Activated effector memory CD4-positive, alpha-beta T cell treated with anti-CD3 and anti-CD28 coated beads, Interleukin-2, amount 50 U/mL, for 16 hours (primary cell): ENCODE data around the gene KIAA1217.
"Not testable (repeated sequence)": the region's sequence is repeated elsewhere in the genome, so short reads cannot be mapped to it uniquely, and the experiment has no call there.

ENCODE experiments used
- DNase-seq: peaks from one replicate; pipeline ENCODE4 v3.0.0-alpha.2; 2020

KIAA1217 gene

DNA sequence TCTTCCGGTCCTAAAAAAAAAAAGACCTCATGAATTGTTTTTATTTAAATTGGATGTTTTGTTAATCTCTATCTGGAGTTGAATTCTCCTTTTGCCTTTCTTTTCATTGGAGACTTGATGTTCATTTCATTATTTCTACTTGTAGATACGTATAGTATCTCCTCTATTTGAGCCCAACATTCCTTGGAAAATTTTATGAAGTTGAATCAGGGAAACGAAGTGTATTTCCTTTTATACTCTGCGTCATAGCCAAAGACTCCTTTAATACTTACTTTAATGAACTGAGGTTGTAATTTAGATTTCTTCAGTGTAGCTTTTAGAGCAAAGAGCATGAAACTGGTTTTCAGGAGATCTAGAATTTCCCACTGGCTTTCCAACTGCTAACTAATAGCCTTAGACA, 132.4 kb downstream of the KIAA1217 start:
- no peak for DNase-seq

DNA sequence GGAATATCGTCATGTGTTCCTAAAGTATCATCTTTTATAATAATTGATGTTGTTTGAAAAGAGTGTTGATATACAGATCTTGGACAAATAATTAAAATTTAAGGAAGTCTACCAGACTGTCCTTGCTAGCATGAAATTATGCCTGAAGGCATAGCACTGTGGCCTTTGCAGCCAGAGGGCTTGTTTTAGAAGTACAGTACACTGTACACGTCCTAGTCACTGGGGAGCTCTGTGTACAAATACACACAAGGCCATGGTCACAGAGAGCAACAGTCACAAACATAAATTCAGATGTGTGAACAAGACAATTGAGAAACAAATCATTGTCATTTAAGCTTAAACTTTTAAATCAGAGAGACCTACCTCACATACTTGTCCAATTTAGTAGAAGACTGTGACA, 133.0 kb downstream of the KIAA1217 start:
- no peak for DNase-seq

DNA sequence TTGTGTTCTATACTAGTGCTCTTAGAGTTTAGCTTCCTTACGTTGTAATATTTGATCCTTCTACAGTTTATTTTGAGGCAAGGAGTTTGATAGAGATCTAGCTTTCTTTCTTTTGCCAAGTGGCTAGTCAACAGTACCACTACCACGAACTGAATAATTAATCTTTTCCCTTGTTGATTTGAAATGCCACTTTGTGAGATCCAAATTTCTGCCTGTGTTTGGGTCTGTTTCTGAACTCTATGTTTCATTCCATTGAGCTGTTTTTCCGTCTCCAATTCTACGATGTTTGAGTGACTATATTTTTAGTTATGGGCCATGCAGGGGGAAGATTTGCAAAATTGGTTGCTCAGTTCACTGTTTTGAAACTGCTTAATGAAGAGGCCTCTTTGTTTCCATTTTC, 134.7 kb downstream of the KIAA1217 start:
- no peak for DNase-seq

DNA sequence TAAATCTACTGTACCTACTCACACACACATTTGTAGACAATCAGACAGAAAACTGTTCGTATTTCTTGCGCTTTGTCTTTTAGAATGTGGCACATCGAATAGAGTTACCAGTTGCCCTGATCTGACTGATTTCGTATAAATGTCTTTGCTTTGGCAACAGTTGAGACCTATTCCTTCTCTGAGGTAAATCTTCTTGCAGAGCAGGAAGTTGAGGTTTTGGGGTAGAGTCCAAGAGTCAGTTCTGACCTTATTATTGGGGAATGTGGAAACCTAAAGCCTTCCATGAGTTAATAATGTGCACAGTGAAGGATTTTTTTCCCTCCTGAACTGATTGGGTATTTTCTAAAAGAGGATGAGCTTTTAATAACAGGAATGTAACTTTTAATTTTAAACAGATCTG, 135.3 kb downstream of the KIAA1217 start:
- DNase-seq, result no peak

DNA sequence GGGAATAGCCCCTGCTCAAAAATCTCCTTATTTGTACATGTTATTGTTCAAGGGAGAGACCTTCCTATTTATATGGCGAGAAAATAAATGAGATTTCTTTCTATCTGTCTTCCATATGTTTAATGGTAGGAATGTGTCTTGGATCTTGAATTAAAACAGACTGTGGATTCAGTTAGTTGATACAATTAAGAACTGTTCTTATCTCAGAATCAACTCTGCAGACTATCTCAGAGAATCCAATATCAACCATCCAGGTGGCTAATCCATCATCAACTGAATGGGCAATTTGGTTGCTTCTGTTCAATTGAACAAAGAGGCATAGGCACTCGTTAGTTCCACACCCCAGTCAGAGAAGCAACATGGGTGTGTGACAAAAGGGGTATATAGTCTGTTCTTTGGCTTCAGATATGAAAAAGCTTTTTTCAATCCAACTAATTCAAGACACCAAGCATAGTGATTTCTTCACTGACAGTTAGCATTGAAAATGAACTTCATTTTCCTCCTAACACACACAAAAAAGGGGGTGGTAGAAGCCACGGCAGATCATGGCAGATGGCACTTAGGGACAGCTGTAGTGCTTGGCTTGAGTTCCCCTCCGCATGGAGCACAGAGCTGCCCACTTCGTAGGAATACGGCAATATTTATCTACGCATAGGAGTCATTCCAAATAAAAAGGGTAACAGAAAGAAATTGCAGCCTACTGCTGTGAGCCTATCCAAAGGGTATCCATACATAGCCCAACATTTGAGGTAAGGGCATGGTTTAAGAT, 135.9 kb downstream of the KIAA1217 start:
- DNase-seq, result no peak

DNA sequence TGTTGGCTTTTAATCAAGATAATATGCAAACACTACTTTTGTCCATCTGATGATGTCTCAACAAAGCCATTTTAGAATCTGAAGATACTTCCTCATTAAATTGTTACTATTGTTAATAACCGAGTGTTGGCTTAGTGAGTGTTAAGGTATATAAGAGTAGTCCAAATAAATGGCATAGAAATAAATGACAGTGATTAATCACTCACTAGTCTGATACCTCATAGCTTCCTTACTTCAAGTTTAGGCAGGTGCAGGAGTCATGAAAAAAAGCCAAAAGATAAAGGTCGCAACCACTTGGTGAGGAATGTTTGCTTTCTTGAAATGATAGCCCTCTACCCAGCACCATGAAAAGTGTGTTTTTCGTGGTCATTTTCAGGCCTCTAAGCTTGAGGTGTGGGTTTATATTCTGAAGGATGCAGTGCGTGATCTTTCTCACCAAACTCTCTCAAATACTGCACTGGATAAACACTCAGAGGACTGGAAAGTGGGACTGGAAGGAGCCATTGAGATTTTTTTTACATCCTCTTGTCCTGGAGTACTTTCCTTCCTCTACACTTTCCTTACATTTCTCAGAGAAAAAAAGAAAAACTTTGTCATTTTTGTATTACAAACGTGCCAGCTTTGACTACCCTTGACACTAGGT, 138.1 kb downstream of the KIAA1217 start:
- DNase-seq, result no peak

DNA sequence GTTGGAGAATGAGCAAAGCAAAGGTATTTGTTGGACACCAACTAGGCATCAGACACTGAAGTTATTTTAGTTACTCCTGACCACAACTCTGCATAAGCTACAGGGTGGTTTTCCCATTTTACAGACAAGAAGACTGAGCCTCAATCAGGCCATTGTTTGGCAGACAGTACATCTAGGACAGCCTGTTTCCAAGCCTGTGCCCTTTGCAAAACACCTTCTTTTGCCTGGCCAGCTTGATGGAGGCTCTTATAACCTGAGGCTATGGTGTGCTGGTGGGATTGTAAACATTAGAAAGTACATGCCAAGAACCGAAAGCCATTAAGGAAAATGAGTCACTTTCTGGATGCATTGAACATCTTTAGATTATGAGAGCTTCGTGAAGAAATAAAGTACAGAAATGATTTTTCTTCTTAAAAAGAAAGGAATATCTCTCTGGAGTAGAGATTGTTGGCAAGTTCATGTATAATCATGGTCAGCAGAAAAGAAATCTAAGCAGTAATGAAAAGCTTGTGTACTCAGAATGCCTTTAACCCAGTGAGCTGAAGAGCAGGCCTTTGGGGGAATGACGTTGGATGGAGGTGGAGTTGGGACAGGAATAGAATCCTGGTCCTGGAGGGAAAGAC, 140.6 kb downstream of the KIAA1217 start:
- DNase-seq, result no peak

DNA sequence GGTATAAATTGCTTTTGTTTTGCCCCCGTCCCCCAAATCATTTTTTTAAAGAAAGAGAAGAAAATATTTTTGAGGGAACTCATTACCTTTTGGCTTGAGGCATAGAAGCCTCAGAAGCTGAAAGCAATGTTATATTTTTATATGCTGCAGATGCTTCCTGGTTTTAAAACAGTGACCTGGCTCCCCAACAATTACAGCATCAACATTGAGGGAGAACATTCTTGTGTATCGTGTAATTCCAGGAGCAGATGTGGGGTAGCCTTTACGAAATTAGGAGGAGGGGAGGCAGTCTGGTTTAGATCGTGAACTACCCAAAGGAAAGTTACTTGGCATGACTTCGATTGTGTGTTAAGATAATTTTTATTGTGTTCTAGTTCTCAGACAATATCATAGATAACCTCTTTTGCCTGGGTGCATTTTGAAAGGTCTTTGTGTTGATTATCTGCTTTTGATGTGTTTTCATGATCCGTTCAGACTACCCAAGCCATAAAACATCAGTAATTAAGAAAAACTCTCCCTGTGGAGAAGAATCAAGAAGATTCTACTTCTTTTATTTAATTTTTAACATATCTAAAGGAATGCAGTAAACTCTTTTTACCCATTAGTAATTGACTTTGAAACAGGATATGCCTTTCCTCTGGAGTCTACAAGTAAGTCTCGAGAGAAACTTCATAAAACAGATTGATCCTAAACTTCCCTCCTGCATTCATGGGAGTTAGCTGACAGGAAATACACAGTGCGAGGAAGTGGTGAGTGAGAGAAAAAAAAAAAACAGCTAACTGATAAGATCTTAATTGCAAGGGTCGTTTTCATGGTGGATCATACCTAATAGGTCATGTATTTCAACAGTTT, 141.4 kb downstream of the KIAA1217 start:
- DNase-seq, result no peak

DNA sequence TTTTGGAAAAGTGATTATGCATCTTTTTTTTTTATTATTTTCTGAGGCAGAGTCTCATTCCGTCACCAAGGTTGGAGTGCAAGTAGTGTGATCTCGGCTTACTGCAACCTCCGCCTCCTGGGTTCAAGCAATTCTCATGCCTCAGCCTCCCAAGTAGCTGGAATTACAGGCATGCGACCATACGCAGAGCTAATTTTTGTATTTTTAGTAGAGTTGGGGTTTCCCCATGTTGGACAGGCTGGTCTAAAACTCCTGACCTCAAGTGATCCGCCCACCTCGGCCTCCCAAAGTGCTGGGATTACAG, 141.9 kb downstream of the KIAA1217 start:
- DNase-seq, result not testable (repeated sequence)

DNA sequence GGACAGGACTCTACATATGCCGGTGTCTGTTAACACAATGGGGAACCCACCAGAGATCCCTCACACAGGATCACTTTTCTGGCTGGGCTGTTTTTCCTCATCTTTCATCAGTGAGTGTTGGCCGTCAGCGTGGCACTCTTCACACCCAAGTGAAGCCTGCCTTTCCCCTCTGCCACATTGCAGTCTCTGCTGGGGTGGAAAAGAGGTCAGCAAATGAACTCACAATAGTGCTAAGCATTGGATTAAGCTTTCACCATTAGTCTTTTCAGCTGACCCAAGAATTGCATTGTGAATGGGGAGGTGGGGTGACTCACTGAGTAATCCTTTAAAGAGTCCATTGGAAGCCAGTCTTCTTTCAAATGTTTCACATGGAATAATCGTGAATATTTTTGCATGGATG, 143.0 kb downstream of the KIAA1217 start:
- no peak for DNase-seq

DNA sequence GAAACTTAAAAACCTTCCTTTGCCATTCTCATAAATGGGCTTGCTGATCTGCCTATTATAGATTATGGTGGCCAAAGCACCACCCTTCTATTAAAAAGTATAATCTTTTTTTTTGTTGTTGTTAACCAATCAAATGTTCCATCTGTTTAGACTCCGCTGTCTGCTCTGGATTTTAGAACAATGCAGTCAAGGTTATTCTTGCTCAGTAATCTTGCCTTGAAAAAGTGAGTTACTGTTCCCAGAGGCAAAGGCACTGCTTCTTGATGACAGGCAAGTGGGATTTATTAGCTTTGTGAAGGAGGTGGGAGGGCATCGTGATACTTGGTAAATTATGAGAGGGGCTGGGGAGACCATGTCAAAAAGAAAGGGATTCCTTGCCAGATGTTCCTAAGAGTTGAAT, 143.5 kb downstream of the KIAA1217 start:
- DNase-seq, result no peak

DNA sequence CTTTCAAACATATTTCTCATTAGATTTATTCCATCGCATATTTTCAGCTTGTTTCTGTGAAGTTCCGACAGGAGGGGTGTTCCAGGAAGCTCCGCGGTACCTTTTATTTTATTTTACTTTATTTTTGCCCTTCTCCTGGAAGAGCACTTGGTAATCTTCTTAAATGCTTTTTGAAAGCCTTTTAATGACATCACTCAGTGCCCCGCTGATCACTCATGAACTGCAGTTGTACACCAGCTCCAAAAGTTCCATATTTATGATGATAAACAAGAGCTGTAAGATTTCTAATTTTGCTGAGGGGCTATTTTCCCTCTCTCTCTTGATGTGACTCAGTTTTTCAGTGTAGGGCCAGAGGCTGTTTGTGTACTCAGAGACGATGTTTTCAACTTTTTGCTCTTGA, 144.4 kb downstream of the KIAA1217 start:
- DNase-seq, result no peak

DNA sequence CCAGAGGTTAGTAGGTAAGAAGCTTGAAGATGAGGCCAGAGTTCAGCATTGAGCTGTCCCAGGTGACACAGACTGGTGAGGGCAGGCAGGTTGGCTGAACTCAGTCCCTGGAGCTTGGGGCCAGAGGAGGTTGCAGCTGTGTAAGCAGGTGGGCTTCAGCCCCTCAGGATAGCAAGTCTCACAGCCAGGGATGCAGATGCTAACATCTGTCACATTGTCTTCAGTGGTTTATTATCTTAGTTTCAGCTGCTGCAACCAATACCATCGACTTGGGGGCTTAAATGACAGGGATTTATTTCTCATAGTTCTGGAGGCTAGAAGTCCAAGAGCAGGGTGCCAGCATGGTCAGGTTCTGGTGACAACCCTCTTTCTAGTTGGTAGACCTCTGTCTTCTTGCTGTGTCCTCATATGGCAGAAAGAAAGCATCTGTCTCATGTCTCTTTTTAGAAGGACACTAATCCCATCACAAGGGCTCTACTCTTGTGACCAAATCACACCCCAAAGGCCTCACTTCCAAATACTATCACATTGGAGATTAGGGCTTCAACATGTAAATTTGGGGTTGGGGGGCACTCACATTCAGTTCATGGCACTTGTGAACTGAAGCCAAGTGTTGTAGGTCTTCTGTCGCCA, 146.2 kb downstream of the KIAA1217 start:
- no peak for DNase-seq

DNA sequence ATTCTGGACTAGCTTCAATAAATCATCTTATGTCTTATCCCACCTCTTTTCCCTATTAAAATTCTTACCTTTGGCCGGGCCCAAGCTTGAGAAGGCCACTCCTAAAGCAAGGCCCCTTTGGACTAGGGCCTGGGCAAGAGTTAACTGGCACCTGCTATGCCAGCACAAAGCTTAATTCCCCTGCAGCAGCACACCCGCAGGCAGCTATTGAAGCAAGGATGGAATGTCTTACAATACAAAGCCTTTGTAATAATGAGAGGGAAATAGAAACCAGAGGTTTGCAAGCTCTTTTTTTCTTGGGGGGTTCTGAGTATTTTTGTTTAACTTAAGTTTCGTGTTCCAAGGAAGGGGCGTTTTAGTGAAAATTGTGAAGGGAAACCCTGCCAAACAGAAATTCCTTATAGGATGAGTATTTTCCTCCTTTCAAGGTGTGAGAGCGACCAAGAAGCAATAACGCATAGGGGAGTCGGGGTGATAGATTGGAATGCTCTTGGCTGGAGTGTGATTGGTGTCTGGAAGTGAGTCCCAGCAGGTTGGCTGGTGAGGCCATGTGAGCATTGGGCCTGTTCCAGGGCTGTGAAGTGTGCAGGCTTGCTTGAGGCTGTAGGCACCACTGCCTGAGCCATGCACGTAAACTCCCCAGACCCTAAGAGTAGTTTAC, 148.5 kb downstream of the KIAA1217 start:
- no peak for DNase-seq

DNA sequence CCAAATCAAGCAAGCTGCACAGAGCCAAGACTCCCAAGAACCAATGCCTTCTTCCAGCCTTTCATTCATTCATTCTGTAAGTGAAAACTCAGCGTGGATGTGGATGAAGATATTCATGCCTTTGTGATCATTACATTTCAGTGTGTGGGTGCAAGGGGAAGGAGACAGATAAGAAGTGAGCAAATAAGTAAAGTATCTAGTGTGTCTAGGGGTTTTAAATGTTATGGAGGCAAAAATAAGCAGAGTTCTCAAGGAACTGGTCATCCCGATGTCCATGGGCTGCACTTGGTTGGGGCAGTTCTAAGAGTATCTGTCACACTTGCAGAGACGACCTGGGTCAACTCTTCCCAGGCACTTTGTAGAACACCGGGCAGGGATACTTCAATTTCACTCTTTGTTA, 149.1 kb downstream of the KIAA1217 start:
- no peak for DNase-seq

DNA sequence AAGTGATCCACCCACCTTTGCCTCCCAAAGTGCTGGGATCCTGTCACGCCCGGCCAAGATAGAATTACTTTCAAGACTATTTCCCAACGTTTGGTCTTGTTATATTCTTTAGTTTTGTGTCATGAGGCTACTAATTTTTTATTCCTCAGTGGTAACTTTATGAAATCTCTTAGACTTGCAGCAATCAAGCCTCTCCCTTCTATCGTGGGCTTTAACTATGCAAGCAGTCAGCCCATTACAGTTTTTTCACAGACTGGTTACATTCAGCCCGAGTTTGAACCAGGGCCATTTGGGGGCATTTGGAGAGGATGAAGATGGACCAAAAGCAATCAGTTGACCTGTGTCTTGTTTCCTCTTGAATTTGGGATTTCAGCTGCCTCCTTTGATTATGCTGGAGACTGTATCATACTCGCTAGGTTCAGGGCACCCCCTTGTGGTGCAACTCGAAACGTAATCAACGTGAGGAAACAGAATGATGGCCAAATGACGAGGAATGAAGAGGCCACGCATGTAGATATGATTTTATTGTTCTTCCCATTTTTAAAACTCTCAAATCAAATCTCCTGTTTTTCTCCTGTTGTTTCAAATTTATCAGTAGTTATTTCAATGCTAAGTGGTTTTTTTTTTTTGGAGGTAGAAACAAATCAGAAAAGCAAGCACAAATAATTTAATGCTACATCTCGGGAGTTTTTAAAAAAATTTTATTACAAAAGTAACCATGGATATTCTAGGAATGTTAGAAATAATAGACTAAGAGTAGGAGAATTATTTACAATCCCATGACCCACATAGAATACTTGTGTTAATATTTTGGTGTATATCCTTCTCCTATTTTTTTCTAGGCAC, 151.6 kb downstream of the KIAA1217 start:
- no peak for DNase-seq

DNA sequence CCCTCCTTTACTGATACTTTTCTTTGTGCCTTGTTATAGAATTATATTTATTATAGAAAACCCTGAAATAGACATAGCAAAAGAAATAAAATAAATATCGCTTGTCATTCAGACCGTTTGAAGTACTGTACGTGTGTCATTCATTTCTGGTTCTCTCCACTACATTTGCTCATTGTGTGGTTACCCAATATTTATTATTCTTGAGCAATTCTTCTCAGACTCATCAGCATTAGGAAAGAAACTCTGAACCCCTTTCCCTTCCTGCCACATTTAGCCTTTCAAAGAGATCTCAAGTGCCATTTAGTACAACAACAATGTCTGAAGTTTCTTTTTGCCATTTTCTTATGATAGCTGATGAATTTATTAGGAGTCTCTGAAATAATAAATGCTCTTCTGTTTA, 154.1 kb downstream of the KIAA1217 start:
- DNase-seq, result no peak

DNA sequence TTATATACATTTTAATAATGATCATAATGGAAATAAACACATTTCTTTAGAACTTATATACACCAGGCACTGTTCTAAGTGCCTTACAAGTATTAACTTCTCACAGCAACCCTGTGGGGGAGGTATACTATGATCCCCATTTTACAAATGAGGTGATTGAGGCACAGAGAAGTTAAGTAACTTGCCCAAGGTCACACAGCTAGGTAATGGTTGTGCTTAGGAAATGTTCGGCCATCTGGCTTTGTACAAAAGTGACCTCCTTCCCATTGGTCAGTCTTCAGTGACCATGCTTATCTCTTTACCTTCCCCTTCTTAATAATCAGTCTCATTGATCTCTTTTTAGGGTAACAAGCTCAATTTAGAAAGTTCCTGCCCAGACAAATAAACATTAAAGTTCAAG, 158.8 kb downstream of the KIAA1217 start:
- DNase-seq, result no peak

DNA sequence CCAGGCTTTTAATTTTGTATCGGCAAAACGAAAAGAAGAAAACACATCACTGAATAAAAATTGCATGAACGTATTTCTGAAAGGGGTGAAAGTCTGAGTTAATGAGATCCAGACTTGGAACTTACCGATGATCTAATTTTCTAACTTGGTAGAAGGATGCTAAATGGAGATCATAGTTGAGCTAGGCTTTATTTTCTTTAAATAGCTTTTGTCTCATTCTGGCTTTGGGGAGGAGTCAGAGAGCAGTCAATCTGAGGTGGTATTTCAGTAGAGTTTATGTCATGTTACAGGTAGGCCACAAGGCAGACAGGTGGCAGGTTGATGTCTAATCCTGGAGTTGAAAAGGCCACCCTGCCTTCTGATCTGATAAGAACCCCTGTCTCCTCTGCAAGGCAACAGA, 161.9 kb downstream of the KIAA1217 start:
- no peak for DNase-seq

DNA sequence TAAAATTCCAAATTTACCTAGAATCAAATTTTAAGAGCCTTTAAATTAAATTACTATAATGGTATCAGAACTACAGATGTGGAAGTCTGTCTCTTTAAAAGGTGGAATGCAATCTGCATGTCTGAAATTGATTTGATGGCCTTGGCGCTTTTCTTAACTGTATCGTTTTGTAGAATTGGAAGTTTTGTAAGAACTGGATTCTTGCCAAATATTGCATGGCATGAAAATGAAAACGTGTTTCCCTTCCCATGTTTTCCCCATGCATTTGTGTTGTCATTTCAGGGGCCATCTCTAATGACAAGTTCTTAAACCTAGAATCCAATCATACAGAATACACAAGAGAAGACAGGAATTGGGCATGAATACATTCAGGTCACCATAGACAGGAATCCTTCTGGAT, 162.5 kb downstream of the KIAA1217 start:
- no peak for DNase-seq

DNA sequence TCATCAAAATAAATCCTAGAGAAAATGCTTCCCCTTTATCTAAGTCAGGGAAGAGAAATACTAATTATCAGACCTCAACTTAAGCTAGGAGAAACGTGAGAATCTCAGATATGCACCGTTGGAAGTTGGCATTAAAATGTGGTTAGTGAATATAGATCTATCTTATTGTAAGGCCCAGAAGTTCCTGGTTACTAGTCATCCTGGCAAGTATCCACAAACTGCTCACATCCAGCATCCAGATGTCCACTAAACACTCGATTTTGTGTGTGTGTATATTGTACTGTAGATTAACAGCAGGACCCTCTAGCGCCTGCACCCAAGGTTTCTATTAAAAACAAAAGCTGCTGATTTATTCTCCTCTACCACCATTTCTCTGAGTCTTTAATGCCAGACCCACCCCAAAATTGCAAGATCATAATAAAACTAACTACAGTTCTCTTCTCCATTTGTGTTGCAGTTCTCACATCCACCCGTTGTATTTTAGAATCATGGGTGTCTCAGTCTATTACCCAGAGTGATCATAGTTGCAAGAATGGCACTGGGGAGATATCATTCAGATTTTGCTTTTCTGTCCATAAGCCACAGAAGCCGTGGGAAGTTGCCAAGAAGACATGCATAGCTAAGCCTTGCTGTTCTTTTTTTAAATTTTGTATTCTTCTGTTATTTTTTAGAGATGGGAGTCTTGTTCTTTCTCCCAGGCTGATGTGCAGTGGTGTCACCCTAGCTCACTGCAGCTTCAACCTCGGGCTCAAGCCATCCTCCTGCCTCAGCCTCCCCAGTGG, 165.4 kb downstream of the KIAA1217 start:
- DNase-seq, result no peak
